Lower leg skin (tissue), 3 donors: ENCODE results near the gene TSEN54.

Experiments
- CTCF ChIP-seq, 3 donors: fragments of 450-650 bp; IDR thresholded peaks; one replicate each; pipeline ENCODE4 v1.5.1; 2016; ENCODE audit warnings: antibody characterized with exemption in 3 of 3, mild to moderate bottlenecking in 3 of 3, moderate library complexity in 2 of 3
- POLR2A ChIP-seq, 2 donors: fragments of 450-650 bp; IDR thresholded peaks; one replicate each; pipeline ENCODE4 v1.6.1; 2016 to 2017; ENCODE audit warnings: antibody characterized with exemption in 2 of 2, mild to moderate bottlenecking in 1 of 2, moderate library complexity in 1 of 2

- TF ChIP-seq POLR2A (IDR thresholded peaks at IDR 0.05), result no peak
- no peak for TF ChIP-seq CTCF (IDR thresholded peaks at IDR 0.05)
These were observed 36.3 kb downstream of the TSEN54 start for GRCh38 chr17:75552425-75553294.
